HG03025 (cell line): ENCODE measurements around the gene COQ4.

Source experiments
- ATAC-seq: cut with Tn5 transposase; IDR thresholded peaks from one replicate; pipeline ENCODE4 v1.9.1; 2021; ENCODE audit warnings: mild to moderate bottlenecking, moderate library complexity; ENCODE audit not compliant: unreplicated experiment, low FRiP score

Gene COQ4

GRCh38 chr9:128339761-128340690 is 17.4 kb downstream of the COQ4 start, which contains the start of gene SLC27A4:
SLC27A4 (plus strand) TSS chr9:128340527; CDS start chr9:128343133, 2,606 bp downstream.
- peak; percentile 70 for ATAC-seq

- peak; percentile 29 for ATAC-seq
These were observed 18.2 kb downstream of the COQ4 start for GRCh38 chr9:128340691-128341434.

GRCh38 chr9:128341435-128341849 is 18.8 kb downstream of the COQ4 start:
- ATAC-seq = no peak

- no peak for ATAC-seq
These were observed 20.5 kb downstream of the COQ4 start for GRCh38 chr9:128342971-128343680.

- ATAC-seq = no peak
These were observed 21.2 kb downstream of the COQ4 start for GRCh38 chr9:128343855-128344254.

- ATAC-seq = no peak
These were observed 22.4 kb downstream of the COQ4 start for GRCh38 chr9:128344931-128345605.

GRCh38 chr9:128349125-128349524 is 26.5 kb downstream of the COQ4 start:
- no peak for ATAC-seq

- no peak for ATAC-seq
These were observed 27.1 kb downstream of the COQ4 start for GRCh38 chr9:128349772-128350171.

GRCh38 chr9:128355451-128355850 is 32.8 kb downstream of the COQ4 start:
- no peak for ATAC-seq

- no peak for ATAC-seq
These were observed 35.5 kb downstream of the COQ4 start for GRCh38 chr9:128358090-128358489.

- ATAC-seq = no peak
These were observed 36.2 kb downstream of the COQ4 start for GRCh38 chr9:128358861-128359260.

GRCh38 chr9:128360826-128361225 is 38.2 kb downstream of the COQ4 start:
- ATAC-seq = no peak

- no peak for ATAC-seq
These were observed 38.8 kb downstream of the COQ4 start for GRCh38 chr9:128361296-128361985.

GRCh38 chr9:128361986-128362646 is 39.5 kb downstream of the COQ4 start:
- no peak for ATAC-seq

- ATAC-seq = no peak
These were observed 40.1 kb downstream of the COQ4 start for GRCh38 chr9:128362774-128363173.

GRCh38 chr9:128365525-128365924 is 42.9 kb downstream of the COQ4 start:
- ATAC-seq = no peak

- no peak for ATAC-seq
These were observed 46.5 kb downstream of the COQ4 start for GRCh38 chr9:128369024-128369706.

GRCh38 chr9:128370367-128370751 is 47.7 kb downstream of the COQ4 start:
- ATAC-seq = no peak
